ENCODE data around the gene CEBPG.

GRCh38 chr19:33388725-33389420 is 15.4 kb downstream of the CEBPG start:
- no peak for TF ChIP-seq CTCF (IDR thresholded peaks at IDR 0.05)
- no peak for TF ChIP-seq SIN3A (IDR thresholded peaks at IDR 0.05; ENCODE audit: borderline replicate concordance, insufficient read depth, low read depth, low read length)
- TF ChIP-seq POLR2AphosphoS5 (IDR thresholded peaks at IDR 0.05; ENCODE audit: low read depth, low read length): no peak

Data from Panc1 (cell line).